Measurements from ENCODE around the gene ACYP1.
A peak's percentile ranks its signal among the peaks of the same experiment; 100 is the strongest.

GRCh38 chr14:75050852-75051555 lies 12.8 kb downstream of the ACYP1 start, which contains the start of gene MLH3:
- peak; percentile 76 for TF ChIP-seq POLR2A (IDR thresholded peaks at IDR 0.05)
- no peak for TF ChIP-seq CTCF (IDR thresholded peaks at IDR 0.05)
- peak; percentile 75 to 90 (median 87) for TF ChIP-seq POLR2AphosphoS5 (IDR thresholded peaks at IDR 0.05)
- no peak for TF ChIP-seq EP300 (IDR thresholded peaks at IDR 0.05; ENCODE audit: low read depth)
